ENCODE data around the gene EDN1.

DNA sequence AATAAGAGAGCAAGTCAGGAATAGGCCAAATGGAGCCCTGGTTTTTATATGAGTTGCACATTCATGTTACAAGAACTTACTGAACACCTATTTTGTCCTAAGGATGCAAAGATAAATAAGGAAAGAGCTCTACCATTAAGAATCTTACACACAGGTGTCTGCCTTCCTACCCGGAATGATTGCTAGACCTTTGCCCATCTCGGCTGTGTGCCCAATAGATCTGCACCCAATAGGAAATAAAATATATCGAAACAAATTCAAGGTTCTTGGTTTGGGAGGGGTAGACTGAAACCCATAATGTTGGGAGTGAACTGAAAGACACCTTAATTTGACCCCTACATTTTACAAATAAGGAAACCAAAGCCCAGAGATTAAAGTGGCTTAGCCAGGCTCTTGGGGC lies 48.9 kb downstream of the EDN1 start:
- TF ChIP-seq, protein P1, sequence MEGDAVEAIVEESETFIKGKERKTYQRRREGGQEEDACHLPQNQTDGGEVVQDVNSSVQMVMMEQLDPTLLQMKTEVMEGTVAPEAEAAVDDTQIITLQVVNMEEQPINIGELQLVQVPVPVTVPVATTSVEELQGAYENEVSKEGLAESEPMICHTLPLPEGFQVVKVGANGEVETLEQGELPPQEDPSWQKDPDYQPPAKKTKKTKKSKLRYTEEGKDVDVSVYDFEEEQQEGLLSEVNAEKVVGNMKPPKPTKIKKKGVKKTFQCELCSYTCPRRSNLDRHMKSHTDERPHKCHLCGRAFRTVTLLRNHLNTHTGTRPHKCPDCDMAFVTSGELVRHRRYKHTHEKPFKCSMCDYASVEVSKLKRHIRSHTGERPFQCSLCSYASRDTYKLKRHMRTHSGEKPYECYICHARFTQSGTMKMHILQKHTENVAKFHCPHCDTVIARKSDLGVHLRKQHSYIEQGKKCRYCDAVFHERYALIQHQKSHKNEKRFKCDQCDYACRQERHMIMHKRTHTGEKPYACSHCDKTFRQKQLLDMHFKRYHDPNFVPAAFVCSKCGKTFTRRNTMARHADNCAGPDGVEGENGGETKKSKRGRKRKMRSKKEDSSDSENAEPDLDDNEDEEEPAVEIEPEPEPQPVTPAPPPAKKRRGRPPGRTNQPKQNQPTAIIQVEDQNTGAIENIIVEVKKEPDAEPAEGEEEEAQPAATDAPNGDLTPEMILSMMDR (IDR thresholded peaks at IDR 0.05), result no peak
- no peak for TF ChIP-seq ZFX (IDR thresholded peaks at IDR 0.05; ENCODE audit: borderline replicate concordance)
